Peyer's patch (tissue), 4 donors: ENCODE measurements around the gene CADPS.

Experiments used
- CTCF ChIP-seq, 6 experiments: fragments of 450-650 bp in 4 of 6; fragments of 200-600 bp in 2 of 6; sonication (generic) in 1 of 6; IDR thresholded peaks; one replicate each; pipeline ENCODE4 v1.5.1; 2017 to 2019; ENCODE audit warnings: antibody characterized with exemption in 6 of 6, mild to moderate bottlenecking in 3 of 6, moderate library complexity in 1 of 6
- POLR2A ChIP-seq, 2 donors: fragments of 450-650 bp; IDR thresholded peaks; one replicate each; pipeline ENCODE4 v1.5.1; 2017; ENCODE audit warnings: antibody characterized with exemption in 2 of 2, mild to moderate bottlenecking in 2 of 2, moderate library complexity in 2 of 2

GRCh38 chr3:62605413-62606068 is 269.7 kb downstream of the CADPS start:
- TF ChIP-seq CTCF (IDR thresholded peaks at IDR 0.05) (no peak), POLR2A (IDR thresholded peaks at IDR 0.05) (no peak)
